CD4-positive, alpha-beta T cell treated with Interleukin-12 subunit alpha and Interleukin-12 subunit beta, for 1 hour (primary cell): Measurements from ENCODE around the gene PHGDH.
"Not testable (repeated sequence)": the region's sequence is repeated elsewhere in the genome, so short reads cannot be mapped to it uniquely, and the experiment has no call there.

Experiments used
- DNase-seq: peaks from one replicate; pipeline ENCODE4 v3.0.0-alpha.2; 2020

PHGDH gene

DNA sequence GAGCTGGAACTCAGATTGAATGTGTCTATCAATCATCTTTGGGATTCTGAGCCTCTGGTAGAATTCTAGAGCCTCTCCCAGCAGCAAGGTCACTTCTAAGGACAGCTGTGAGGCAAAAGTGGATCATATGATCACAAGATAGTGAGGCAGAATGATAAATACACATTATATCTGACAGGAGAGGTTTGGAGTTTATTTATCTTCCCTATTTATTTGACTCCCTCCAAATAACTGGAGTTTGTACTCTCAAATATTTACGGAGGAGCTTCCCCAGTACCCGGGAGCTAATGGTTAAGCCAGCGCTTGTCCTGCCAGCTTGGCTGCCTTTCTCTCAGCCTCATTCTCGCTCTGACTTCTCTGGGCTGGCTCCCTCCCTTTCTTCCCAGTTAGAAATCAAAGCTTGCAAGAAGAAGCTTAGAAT lies 54.6 kb downstream of the PHGDH start:
- DNase-seq = no peak

DNA sequence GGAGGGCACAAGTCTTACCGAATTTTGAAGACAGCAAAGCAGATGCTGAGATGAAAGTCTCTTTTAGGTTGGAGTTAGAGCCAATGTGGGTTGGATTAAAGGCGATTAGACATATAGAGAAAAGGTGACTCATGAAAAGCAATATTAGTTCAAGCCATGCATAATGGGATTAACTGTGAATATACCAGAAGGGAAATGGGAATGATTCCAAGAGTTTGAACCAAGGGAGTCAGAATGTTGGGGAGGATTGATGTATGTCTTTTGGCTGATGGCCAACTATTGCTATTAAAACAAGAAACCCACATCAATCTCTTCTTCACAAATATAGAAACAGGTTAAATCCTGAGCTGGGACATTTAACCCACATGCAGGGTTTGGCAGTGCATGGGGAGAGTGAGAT lies 55.8 kb downstream of the PHGDH start:
- no peak for DNase-seq

DNA sequence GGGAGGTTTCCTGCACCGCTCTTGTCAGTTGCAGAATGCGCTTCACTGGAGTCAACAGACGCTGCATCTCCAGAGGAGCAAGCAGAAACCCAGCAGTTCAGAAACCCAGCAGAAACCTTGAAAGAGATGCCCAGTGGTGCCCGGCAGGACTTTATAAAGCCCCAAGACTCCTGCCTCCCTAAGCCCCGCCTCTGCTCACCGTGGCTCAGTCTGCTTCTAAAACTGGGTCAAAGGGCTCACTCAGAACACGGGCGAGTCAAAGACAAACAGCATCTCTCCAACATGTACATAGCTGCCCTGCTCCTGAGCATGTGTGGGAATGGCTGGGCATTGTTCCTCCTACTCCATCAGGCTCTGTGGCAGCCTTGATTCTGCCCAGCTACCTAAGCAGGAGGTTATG lies 57.0 kb downstream of the PHGDH start, which contains the start of gene HMGCS2:
Gene HMGCS2 (minus strand): TSS at position 128 of the 400 bp plus-strand sequence. CDS start 61 bp downstream, at position 67.
- DNase-seq = no peak

DNA sequence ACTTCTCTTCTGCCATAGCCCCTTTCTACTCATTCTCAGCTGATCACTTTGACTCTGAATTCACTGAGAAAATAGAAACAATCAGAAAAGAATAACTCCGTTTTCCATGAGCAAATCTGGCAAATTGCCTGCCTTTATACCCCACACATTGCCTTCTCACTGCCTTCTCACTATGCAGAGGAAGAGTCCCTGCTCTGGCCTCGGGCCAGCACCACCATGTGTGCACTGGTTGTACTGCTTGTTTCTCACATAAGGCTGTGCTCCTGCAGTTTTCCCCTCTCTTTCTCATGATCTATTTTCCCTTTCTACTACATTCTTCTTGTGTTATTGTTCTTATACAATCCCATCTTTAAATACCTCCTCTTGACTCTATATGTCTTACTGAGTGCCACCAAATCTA lies 59.3 kb downstream of the PHGDH start:
- DNase-seq = no peak

DNA sequence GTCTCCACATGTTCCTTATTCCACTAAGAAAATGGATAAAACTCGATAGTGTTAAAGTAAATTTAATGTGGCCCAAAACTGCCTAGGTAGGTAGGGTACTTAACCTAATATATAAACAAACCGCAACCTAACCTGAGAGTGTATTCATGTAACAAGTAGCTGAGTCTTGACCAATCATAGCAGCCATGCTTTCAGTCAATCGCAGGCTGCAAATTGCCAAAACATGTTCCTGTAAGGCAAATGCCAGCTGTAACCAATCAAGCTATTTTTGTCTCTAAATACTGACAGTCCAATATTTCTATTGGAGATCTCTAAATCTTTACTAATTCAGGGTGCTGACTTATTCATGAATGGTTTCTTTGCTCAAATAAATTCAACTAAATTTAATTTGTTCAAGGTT lies 60.0 kb downstream of the PHGDH start:
- DNase-seq = no peak

DNA sequence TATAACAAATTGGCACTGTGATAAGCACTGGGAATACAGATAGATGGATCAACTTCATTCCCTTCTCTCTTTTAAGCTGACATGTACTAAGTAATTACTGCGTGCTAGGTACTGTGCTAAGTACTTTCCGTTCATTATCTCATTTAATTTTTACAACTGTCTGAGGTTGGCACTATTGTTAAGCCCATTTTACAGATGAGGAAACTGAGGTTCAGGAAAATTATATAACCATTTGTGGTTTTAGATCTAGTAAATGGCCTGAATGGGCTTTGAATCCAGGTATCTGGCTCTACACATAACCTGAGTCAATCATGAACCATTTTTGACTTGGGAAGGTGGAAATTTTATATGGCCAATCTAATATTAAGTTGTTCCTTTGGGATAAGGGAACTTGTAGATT lies 60.6 kb downstream of the PHGDH start:
- DNase-seq = no peak

DNA sequence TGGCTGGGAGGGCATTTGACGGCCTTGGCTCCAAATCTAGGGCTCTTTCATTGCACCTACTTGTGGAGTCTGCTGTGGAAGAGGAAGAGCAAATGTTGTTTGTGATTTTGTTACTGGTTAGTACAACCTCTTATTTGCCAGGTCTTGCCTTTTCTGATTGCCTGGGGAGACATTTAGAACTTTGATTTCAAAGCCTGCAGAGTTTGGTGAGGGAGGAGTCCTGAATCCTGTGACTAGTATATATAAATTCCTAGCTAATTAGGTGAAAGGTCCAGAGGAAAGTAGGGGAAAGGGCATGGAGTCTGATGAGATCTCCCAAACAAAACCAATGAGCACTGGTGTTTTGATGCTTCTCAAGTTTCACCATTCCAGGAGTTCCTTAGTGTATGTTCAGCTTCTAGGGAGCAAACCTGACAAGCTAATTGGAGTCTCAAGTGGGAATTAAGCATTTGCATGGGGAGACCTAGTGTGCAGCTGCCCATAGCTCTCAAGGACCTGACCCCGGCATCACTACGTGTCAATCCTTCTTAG lies 62.0 kb downstream of the PHGDH start:
- DNase-seq = no peak

DNA sequence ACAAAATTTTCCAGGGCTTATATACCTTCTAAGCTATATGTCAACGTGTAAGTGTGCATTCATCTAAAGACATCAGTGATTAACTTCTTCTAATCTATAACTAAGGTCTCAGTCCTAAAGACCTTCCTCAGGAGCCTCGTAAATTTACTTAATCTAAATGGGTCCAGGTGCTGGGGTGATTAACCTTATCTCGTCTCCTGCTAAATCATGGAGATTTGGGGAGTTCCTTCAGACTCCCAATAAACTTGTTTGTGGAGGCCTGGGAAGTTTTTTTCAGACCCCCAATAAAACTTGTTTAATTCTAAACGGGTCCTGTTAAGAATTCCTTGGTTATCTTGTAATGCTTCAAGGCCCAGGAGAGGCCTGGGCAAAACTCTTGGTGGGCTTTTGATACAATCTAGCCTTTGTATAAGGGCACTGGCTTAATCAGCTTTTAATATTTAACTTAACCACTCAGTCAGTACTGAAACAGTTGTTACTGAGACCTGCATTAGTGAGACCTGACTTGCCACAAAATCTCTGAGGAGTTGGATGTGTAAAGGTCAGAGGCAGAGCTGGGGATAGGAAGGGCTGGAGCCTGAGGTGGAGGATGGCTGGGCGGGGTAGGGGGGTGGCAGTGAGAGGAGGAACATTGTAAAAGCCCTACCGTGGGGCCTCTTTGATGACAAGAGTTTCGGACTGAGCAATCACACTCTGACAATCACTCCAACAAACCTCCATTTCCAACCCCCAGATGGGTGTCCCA lies 63.2 kb downstream of the PHGDH start:
- no peak for DNase-seq

DNA sequence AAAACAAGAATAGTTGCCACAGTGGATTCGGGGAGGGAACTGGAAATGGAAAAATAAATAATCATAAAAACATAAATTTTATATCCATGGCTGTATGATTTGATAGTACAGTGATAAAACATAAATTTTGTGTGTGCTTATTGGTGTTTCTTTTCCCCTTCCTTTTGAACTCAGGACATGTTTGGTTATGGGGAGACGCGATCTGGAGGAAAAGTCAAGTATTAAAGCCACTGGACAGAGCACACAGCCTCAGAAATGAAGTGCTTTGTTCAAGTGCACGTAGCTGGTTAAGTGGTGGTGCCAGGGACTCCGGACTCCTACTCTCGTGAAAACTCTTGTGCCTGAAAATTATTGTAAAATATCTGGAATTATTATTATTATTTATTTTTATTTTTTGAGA lies 66.6 kb downstream of the PHGDH start:
- DNase-seq = no peak

DNA sequence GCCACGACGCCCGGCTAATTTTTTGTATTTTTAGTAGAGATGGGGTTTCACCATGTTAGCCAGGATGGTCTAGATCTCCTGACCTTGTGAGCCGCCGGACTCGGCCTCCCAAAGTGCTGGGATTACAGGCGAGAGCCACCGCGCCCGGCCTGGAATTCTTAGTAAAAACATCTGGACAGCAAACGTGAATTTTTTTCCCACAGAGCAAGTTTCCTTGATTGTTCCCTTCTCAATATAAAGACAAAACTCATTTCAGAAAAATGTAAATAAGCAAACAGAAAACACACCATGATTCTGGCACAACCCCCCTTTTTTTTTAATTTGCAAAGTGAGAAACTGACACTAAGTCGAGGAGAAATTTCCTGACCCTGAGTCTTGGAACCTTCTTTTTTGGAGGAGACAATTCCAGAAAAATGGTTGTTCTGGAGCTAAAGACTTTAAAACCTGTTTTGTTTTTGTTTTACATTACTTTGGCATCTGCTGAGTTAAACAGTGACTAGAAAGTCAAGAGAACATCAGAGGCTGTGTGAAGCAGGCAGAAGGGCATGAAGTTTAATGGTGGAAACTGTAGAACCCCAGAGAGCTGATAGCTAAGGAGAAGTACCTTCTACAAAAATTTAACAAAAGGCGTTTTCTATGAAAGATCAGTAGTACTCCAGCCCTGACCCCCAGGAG lies 67.3 kb downstream of the PHGDH start:
- no peak for DNase-seq

DNA sequence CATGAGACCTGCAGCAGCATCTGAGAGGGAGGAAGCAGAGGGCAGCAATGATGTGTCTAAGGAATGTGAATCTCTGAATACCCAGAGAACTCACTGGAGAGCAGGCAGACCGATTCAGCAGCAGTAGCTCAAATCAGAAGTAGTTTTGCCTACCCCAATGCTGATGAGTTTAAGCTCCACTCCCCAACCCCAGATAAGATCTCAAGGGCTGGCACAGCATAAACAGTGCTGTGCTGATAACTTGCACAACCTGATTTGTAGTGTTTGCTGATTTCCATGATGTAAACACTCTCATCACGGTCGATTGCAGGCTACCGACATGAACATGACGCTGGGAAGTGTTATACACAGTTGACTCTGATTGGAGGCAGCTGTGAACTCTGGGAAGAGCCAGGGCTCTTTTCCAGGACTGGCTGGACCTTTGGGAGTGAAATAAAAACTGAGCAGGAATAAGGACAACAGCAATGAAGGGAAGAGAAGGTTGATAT lies 68.2 kb downstream of the PHGDH start:
- DNase-seq = no peak

DNA sequence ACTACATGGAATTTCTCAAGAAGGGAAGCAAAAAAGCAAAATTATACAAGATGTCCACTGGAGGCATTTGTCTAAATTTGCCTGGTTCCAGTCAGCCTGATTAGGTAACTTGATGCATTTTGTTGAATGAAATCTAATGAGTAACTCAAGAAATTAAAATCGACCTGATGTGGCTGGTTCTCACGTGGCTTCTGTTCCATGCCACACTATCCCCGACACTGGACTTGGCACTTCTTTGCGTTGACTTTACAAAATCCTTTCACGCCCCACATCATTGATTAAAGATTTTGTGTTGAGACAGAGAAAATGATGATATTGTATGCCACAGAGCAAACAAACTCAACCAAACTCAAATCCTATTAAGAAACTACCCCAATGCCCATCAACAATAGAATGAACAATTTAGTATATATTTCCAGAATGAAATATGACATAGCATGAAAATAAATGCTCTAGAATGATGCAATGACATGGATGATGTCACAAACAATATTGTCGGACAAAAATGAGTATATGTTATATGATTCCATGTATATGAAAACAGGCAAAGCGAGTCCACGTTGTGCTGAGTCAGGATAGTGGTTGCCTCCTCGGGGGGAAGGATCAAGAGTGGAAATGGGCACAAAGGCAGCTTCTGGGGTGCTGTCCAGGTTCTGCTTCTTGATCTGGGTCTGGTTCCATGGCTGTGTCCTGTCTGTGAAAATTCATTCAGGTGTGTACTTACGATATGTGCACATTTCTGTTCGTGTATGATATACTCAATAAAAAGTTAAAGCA lies 69.9 kb downstream of the PHGDH start:
- DNase-seq = no peak

DNA sequence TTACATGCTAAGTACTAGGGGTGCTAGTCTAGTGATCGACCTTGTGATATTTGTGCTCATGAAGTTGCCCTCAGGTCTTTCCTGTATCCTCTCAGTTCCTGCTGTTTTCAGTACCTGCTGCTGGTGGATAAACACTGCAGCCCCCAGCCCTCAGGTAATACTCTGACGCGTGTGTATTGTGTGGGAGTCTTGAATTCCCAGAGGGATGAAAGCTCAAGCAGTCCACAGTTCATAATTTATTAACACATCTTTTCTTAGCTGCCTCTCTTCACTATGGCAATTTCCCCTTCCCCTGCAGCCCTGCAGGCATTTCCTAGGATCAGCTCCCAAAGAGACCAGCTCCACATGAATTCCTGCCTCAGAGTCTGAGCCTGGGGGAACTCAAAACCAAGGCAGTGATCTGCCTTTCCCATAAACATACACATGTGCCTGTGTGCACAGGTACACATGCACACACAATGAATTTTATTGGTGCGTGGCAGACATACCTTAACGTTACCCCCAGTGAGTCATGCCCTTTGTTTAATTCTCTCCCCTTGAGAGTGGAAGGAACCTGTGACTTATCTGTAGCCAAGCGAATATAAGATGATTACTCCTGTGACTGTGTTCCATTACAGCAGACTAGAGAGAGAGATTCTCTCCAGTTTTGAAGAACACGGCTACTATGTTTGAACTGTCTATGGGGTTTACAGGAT lies 71.0 kb downstream of the PHGDH start:
- DNase-seq = no peak

DNA sequence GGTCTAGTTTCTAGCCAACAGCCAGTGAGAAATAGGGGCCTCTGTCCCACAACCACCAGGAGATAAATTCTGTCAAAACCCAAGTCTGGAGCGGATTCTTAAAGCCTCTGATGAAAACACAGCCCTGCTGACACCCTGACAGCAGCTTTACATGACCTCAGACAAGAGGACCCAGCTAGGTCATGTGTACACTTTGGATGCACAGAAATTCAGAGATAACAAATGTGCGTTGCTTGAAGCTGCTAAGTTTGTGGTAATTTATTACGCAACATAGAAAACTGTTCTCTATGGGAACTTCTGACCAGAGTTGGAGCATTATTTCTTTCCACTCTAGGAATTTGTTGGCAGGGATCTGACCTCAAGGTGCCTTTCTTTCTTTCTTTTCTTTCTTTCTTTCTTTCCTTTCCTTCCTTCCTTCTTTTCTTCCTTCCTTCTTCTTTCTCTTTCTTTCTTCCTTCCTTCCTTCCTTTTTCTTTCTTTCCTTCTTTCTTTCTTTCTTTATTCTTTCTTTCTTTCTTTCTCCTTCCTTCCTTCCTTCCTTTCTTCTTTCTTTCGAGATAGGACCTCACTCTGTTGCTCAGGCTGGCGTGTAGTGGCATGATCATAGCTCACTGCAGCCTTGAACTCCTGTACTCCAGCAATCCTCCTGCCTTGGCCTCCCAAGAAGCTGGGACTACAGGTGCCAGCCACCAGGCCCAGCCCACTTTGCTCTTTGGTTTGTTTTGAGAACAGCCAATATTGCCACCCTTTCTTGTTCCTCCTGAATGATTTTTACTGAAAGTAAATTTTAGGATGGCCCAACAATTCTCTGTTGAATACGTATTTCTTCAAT lies 71.8 kb downstream of the PHGDH start:
- DNase-seq = no peak

DNA sequence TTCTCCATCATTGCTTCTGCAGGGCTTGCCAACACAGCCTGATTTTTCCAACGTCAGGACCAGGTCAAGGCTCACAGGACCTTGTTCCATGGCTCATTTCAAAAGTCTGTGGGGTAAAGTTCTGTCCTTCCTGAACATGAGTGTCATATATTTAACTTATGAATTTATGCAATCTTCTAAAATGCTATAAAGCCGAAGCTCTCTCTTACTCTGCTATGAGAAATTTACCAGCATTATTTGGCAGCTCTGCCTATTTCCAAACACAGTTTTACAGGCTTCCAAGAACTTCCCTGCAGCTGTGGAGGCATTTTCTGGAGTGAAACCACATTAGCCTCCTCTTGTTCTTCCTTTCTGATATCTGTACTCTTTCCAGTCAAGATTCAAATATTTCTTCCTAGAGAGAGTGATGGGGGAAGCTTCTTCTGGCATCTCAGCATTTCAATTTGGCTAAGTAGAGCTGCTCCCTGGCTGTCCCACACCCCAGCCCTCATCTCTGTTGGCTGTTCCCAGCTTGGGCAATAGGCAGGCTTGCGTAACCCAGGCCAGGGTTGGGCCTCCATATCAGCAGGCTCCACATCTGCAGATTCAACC lies 72.6 kb downstream of the PHGDH start:
- no peak for DNase-seq

DNA sequence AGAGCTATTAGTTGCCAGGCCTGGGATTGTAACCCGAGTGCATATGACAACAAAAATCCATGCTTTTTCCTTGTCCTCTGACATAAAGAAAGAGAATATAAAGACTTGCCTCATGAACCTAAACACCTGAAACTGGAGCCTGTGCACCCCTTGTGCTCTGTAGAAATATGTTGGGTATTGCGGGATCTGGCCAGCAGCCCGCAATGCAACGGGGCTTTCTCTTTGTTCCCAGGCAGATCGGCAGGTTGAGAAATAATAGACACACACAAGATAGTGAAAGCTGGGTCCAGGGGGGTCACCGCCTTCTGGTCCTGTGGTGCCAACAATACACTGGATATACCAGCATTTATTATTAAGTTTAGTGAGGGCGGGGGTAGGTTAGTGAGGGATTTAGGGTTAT lies 74.3 kb downstream of the PHGDH start:
- DNase-seq = not testable (repeated sequence)

DNA sequence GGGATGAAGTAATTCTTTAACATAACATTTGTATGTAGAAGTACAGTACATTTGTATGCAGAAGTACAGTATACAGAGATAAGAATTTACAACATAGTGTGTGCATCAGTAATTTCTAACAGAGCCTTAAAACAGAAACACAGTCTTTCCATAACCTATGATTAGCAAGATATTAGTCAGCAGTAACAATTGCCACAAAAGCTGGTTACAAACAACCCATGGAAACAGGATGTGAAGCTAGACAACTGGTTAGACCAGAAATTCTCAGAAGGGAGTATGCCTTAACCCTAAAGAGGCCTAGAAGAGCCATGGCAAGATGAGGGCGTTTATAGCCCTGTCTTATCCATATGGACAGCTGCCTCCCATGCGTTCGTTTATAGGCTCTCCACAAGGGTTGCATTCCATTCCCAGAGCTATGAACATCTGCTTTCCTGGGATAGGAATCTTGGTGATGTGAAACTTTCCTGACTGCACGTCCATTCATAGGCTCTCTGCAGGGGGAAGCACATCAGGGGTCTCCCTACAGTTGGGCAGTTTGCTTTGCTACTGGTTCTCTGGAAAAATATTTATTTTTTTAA lies 74.8 kb downstream of the PHGDH start:
- DNase-seq = not testable (repeated sequence)

DNA sequence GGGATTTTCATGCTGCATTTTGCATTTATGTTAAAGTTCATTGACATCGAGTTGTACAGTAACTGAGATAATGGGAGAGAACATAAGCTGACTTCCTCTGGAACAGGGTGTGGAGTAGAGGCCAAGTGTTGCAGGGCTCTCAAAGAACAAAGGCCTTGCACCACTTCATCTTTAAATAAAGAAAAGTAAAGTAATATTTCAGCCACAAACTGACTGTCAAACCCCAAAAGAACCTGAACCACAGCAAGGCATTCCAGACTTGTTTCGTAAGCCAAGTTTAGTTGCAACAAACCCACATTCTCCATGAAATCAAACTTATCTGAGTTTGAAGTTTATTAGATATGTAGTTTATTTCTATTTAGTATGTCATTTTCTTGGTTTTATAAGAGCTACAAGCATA lies 76.0 kb downstream of the PHGDH start:
- no peak for DNase-seq

DNA sequence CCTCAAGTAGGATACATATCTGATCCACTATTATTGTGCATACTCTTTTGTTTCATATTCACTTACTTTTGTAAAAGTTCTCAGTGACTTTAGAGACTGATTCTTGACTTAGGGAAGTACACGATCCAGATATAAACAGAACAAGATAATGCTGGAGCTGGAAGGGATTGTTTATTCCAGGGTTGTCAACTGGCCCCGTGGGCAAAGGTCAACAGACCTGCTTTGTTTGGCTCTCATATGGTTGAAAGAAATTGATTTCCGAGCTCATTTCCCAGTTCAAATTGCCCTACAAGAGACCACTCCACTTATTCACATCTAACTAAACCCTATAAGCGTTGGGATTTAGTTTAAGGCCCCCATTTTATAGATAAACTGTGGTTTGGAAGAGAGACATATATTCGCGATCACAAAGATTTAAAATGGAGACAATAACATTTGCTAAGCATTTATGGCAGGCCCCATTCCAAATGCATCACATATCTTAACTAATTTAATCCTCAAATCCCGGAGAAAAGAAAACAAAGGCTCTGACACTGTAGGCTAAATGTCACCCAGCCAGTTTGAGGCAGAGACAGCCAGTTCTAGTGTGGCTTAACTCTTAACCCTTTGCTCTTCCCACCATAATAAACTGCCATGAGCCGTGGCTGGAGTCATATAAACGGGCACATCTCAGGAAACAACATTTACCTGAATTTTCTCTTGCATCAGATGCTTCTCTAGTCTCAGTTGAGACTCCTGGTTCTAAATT lies 78.9 kb downstream of the PHGDH start:
- DNase-seq = no peak

DNA sequence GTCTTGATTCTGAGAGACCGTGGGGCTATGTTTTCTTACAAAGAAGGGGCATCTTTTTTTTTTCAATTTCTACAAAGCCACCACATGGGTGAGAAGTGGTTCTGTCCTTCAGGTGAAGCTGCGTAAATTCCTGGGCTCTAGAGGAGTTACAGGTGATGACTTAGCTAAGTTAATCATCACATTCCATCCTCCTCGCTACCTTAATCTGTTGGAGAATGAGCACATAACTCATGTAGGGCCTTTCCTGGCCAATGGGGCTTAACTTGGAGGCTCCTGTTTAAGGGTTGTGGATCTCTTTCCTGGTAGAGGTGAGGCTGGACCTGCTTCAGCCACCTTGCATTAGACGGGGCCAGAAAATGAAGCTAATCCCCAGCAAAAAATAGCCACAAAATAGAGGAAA lies 79.6 kb downstream of the PHGDH start:
- DNase-seq = no peak
